Measurements from ENCODE around the gene CNMD. TPM values are rescaled to one million over a fixed set of nuclear protein-coding genes. Genes with fewer than 3 reads are reported as not detected.

Gene CNMD
- not detected for total RNA-seq (2021; fragmentation: NEBNext Ultra II Directional; extraction: Animal tissue kit (Norgen Biotek cat#: 25700))
- long read RNA-seq: 0 reads

GRCh38 chr13:52739468-52740071 lies at the start of gene CNMD:
CNMD (minus strand) TSS chr13:52739820; CDS start chr13:52739701, 119 bp downstream.
- Mint-ChIP-seq H3K4me3 (no peak within 1 kb of the TSS), H3K36me3 (ENCODE audit: low read depth) (no peaks in the 10 kb centered on the region), H3K27me3 (ENCODE audit: insufficient read depth) (peaks cover 14% of the 10 kb centered on the region), H3K4me1 (ENCODE audit: low read depth) (no peaks in the 10 kb centered on the region), H3K27ac (no peak within 1 kb of the TSS), H3K9me3 (no peaks in the 10 kb centered on the region)
- DNase-seq: no peak
- TF ChIP-seq, protein P1, sequence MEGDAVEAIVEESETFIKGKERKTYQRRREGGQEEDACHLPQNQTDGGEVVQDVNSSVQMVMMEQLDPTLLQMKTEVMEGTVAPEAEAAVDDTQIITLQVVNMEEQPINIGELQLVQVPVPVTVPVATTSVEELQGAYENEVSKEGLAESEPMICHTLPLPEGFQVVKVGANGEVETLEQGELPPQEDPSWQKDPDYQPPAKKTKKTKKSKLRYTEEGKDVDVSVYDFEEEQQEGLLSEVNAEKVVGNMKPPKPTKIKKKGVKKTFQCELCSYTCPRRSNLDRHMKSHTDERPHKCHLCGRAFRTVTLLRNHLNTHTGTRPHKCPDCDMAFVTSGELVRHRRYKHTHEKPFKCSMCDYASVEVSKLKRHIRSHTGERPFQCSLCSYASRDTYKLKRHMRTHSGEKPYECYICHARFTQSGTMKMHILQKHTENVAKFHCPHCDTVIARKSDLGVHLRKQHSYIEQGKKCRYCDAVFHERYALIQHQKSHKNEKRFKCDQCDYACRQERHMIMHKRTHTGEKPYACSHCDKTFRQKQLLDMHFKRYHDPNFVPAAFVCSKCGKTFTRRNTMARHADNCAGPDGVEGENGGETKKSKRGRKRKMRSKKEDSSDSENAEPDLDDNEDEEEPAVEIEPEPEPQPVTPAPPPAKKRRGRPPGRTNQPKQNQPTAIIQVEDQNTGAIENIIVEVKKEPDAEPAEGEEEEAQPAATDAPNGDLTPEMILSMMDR (IDR thresholded peaks at IDR 0.05): no peak

GRCh38 chr13:52788011-52788410 lies 48.4 kb upstream of the CNMD start:
- Mint-ChIP-seq H3K36me3 (ENCODE audit: low read depth) (no peaks in the 10 kb centered on the region), H3K4me3 (no peak overlapping the region), H3K27me3 (ENCODE audit: insufficient read depth) (peaks cover 21% of the 10 kb centered on the region), H3K9me3 (no peaks in the 10 kb centered on the region), H3K27ac (no peak overlapping the region), H3K4me1 (ENCODE audit: low read depth) (no peaks in the 10 kb centered on the region)
- TF ChIP-seq, protein P1 (IDR thresholded peaks at IDR 0.05): no peak
- no peak for DNase-seq

DNA sequence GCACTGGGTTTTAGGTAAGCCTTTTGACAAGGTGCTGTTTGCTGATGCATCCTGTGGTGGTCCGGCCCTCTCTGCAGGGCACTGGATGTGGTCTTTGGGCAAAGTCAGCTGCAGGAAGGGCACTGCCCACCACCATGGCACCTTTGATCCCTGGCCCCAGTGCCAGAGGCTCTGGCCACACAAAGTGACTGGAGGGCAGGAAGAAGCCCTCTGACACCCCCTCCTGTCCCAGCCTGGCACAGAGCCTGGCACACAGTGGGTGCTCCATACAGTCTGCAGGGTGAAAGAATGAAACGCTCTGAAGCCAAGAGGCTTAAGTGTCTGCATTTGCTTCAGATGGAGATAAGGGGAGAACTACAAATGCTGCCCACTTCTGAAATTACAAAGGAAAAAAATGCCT lies 47.6 kb upstream of the CNMD start:
- H3K27ac Mint-ChIP-seq: no peak overlapping the region
- H3K27me3 Mint-ChIP-seq (ENCODE audit: insufficient read depth): peaks cover 21% of the 10 kb centered on the region
- H3K9me3 Mint-ChIP-seq: no peaks in the 10 kb centered on the region
- no peak for DNase-seq
- TF ChIP-seq, protein P1 (IDR thresholded peaks at IDR 0.05): no peak
- no peaks in the 10 kb centered on the region for H3K36me3 Mint-ChIP-seq (ENCODE audit: low read depth)
- no peak overlapping the region for H3K4me3 Mint-ChIP-seq
- H3K4me1 Mint-ChIP-seq (ENCODE audit: low read depth): no peaks in the 10 kb centered on the region

- Mint-ChIP-seq H3K4me1 (ENCODE audit: low read depth) (no peaks in the 10 kb centered on the region), H3K36me3 (ENCODE audit: low read depth) (no peaks in the 10 kb centered on the region), H3K27me3 (ENCODE audit: insufficient read depth) (peaks cover 17% of the 10 kb centered on the region), H3K27ac (no peak overlapping the region), H3K9me3 (no peaks in the 10 kb centered on the region), H3K4me3 (no peak overlapping the region)
- no peak for DNase-seq
- TF ChIP-seq, protein P1 (IDR thresholded peaks at IDR 0.05): no peak
Observed at GRCh38 chr13:52786766-52787165, 47.1 kb upstream of the CNMD start.

DNA sequence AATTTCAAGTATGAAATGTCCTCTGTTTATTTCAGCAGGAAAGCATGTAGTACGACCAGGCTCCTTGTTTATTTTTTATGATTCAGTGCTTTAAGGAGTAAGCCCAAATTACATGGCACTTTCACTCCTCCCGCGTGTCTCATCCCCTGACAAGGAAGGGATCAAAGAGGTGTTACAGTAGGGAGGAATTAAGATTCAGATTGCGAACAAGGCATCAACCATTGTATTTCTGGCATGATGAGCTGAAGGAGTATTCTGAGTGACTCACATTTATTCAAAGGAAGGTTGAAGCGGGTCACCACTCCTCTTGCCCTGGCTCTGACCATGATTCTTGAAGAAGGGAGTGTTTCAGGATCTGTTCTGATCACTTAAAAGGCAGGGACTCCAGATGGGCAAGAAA lies 46.1 kb upstream of the CNMD start:
- Mint-ChIP-seq H3K4me1 (ENCODE audit: low read depth) (no peaks in the 10 kb centered on the region), H3K27ac (no peak overlapping the region), H3K9me3 (no peaks in the 10 kb centered on the region), H3K27me3 (ENCODE audit: insufficient read depth) (peaks cover 17% of the 10 kb centered on the region), H3K4me3 (no peak overlapping the region), H3K36me3 (ENCODE audit: low read depth) (no peaks in the 10 kb centered on the region)
- TF ChIP-seq, protein P1 (IDR thresholded peaks at IDR 0.05): no peak
- no peak for DNase-seq
